Endothelial cell of umbilical vein (primary cell): ENCODE measurements around the gene ATXN1. TPM values are rescaled to one million over a fixed set of nuclear protein-coding genes. Genes with fewer than 3 reads are reported as not detected.

Experiments used
- BruUV-seq: library from RNA; stranded (reverse); fragments of 400-500 nt; replicated peaks from 2 replicates; lab custom pipeline; 2021; lab: Mats Ljungman, UMichigan
- CTCF ChIA-PET: fragments of 300-600, 350-600 bp; sonication (Branson Sonifier 250); formaldehyde crosslinking; loops from one replicate; lab custom pipeline; 2021; ENCODE audit warnings: antibody characterized with exemption, inconsistent platforms; lab: Charles Lee
- POLR2A ChIA-PET: fragments of 300-600, 350-600 bp; sonication (Branson Sonifier 250); formaldehyde crosslinking; loops from one replicate; lab custom pipeline; 2021; ENCODE audit warnings: antibody characterized with exemption, inconsistent platforms; lab: Charles Lee
- DNase-seq: peaks from one replicate; pipeline ENCODE4 v3.0.0-alpha.2; 2011; ENCODE audit warnings: low read depth, low spot score
- FAIRE-seq: peaks from 2 replicates; lab custom pipeline; 2011; peaks lifted over from hg19 to GRCh38; lab: Jason Lieb, UNC
- H2AFZ ChIP-seq: 2 replicates; pipeline ENCODE4 v1.6.0; 2012; ENCODE audit warnings: low read depth, low read length, control low read depth, inconsistent platforms
- H3K27ac ChIP-seq: 2 replicates; pipeline ENCODE4 v1.5.1; 2011; ENCODE audit warnings: low read depth, mild to moderate bottlenecking, control low read depth, low read length, moderate library complexity; ENCODE audit not compliant: insufficient read depth
- H3K27me3 ChIP-seq, 2 experiments: 2 replicates each; pipeline versions ENCODE4 v1.6.0 to v1.6.1; 2011; ENCODE audit warnings: low read length in 2 of 2, mixed read lengths in 1 of 2; ENCODE audit not compliant: control insufficient read depth in 2 of 2, insufficient read depth in 2 of 2
- H3K36me3 ChIP-seq, 2 experiments: 2 replicates in 1 of 2; 3 replicates in 1 of 2; pipeline ENCODE4 v1.5.1; 2011; ENCODE audit warnings: low read length in 2 of 2, mild to moderate bottlenecking in 1 of 2, moderate library complexity in 1 of 2; ENCODE audit not compliant: control insufficient read depth in 2 of 2, insufficient read depth in 2 of 2; ENCODE audit errors: extremely low read depth in 1 of 2
- H3K4me1 ChIP-seq: 3 replicates; pipeline ENCODE4 v1.5.1; 2011; ENCODE audit warnings: mild to moderate bottlenecking, low read length; ENCODE audit not compliant: control insufficient read depth, insufficient read depth; ENCODE audit errors: extremely low read depth
- H3K4me2 ChIP-seq: 2 replicates; pipeline ENCODE4 v1.6.1; 2011; ENCODE audit warnings: low read length, control low read depth, mixed read lengths; ENCODE audit not compliant: insufficient read depth
- H3K4me3 ChIP-seq, 3 experiments: fragments of 200-600 bp in 1 of 3; sonication (generic), shearing (Covaris generic) in 1 of 3; replicated peaks in 1 of 3; 2 replicates each; pipeline ENCODE4 v1.5.1; 2011 to 2016; ENCODE audit warnings: control low read depth in 3 of 3, low read length in 3 of 3, mild to moderate bottlenecking in 2 of 3, inconsistent platforms in 1 of 3, low read depth in 1 of 3, moderate library complexity in 1 of 3; ENCODE audit not compliant: insufficient read depth in 1 of 3
- H3K79me2 ChIP-seq: 2 replicates; pipeline ENCODE4 v1.6.0; 2012; ENCODE audit warnings: low read length, inconsistent platforms; ENCODE audit not compliant: control insufficient read depth, insufficient read depth
- H3K9ac ChIP-seq: replicated peaks from 2 replicates; pipeline ENCODE3; 2011; ENCODE audit warnings: low read length, control low read depth; ENCODE audit not compliant: insufficient read depth; ENCODE audit errors: extremely low read depth
- H3K9me1 ChIP-seq: replicated peaks from 3 replicates; pipeline ENCODE4 v1.6.0; 2011; ENCODE audit warnings: mild to moderate bottlenecking, low read length; ENCODE audit not compliant: control insufficient read depth, insufficient read depth; ENCODE audit errors: extremely low read depth
- H3K9me3 ChIP-seq: replicated peaks from 2 replicates; pipeline ENCODE4 v1.5.1; 2012; ENCODE audit warnings: low read length, inconsistent platforms; ENCODE audit not compliant: control insufficient read depth, insufficient read depth
- H4K20me1 ChIP-seq: replicated peaks from 2 replicates; pipeline ENCODE3; 2011; ENCODE audit warnings: mild to moderate bottlenecking, low read length; ENCODE audit not compliant: control insufficient read depth, insufficient read depth; ENCODE audit errors: extremely low read depth
- EZH2 ChIP-seq: IDR thresholded peaks from 2 replicates; pipeline ENCODE4 v1.6.1; 2012; ENCODE audit warnings: borderline replicate concordance, low read depth, mild to moderate bottlenecking, moderate library complexity, low read length, inconsistent platforms; ENCODE audit not compliant: severe bottlenecking
- FOS ChIP-seq: IDR thresholded peaks from 2 replicates; pipeline ENCODE4 v1.6.1; 2011; ENCODE audit warnings: mild to moderate bottlenecking, low read length, moderate library complexity, borderline replicate concordance; ENCODE audit not compliant: insufficient read depth
- GATA2 ChIP-seq: IDR thresholded peaks from 2 replicates; pipeline ENCODE4 v1.7.0; 2011; ENCODE audit warnings: low read depth, mild to moderate bottlenecking, moderate library complexity, mixed read lengths, low read length; ENCODE audit not compliant: insufficient read length, insufficient read depth
- JUN ChIP-seq: IDR thresholded peaks from 2 replicates; pipeline ENCODE4 v1.6.1; 2011; ENCODE audit warnings: borderline replicate concordance, low read depth; ENCODE audit not compliant: insufficient read length, insufficient read depth
- MYC ChIP-seq: IDR thresholded peaks from one replicate; pipeline ENCODE4 v1.6.1; 2011; ENCODE audit warnings: mild to moderate bottlenecking, low read depth, low read length
- POLR2A ChIP-seq: IDR thresholded peaks from 2 replicates; pipeline ENCODE4 v1.6.1; 2012; ENCODE audit warnings: low read depth, mild to moderate bottlenecking, control low read depth, low read length
- POLR2AphosphoS5 ChIP-seq: IDR thresholded peaks from 2 replicates; pipeline ENCODE4 v1.6.1; 2012; ENCODE audit warnings: low read depth, mild to moderate bottlenecking, control low read depth, low read length, moderate library complexity; ENCODE audit not compliant: insufficient read depth
- dilution Hi-C: fragments of 300-500 bp; cut with MboI; formaldehyde crosslinking; loops from one replicate; pipeline ENCODE4 v1.15.0; 2019; ENCODE audit warnings: low sequenced_read_pairs; ENCODE audit not compliant: extremely low pct_ligation_motif_present
- intact Hi-C: fragments of 100-400 bp; cut with micrococcal nuclease; formaldehyde crosslinking; loops from one replicate; pipeline ENCODE4 v1.10.0; 2022
- polyA plus RNA-seq, 4 experiments: library from polyadenylated mRNA; depleted of rRNA in 3 of 4; stranded (reverse) in 3 of 4; unstranded in 1 of 4; fragments of >200 nt; gene quantifications; 2 replicates each; pipeline versions ENCODE4 v1.2.1 to v1.2.3, GENCODE V29; 2011 to 2012; ENCODE audit warnings: missing spikeins in 1 of 4
- total RNA-seq: library from RNA; stranded (reverse); gene quantifications from 2 replicates; pipeline ENCODE4 v1.2.3, GENCODE V29; 2021
- TF ChIP-seq, protein P1 (sequence below): IDR thresholded peaks from 2 replicates; pipeline ENCODE4 v1.6.1; 2011; ENCODE audit not compliant: insufficient read depth, insufficient read length
- TF ChIP-seq, protein P2 (sequence below), 2 donors: IDR thresholded peaks; 1 replicate in 1 of 2; 2 replicates in 1 of 2; pipeline ENCODE4 v1.5.1; 2011; ENCODE audit warnings: low read length in 2 of 2, mild to moderate bottlenecking in 2 of 2, moderate library complexity in 2 of 2, control low read depth in 1 of 2, inconsistent platforms in 1 of 2, low read depth in 1 of 2; ENCODE audit not compliant: insufficient read depth in 1 of 2; ENCODE audit errors: extremely low read depth in 1 of 2

ATXN1 gene
- total and polyA plus RNA-seq, 2 donors (not counting 3 experiments of a cell fraction or from before 2014, with no cell fraction given) = 16.4 to 33.0 TPM

- TF ChIP-seq, protein P1, sequence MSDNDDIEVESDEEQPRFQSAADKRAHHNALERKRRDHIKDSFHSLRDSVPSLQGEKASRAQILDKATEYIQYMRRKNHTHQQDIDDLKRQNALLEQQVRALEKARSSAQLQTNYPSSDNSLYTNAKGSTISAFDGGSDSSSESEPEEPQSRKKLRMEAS = no peak
- no peak for TF ChIP-seq MYC
- no peak for TF ChIP-seq POLR2A
- TF ChIP-seq POLR2AphosphoS5 = no peak
- TF ChIP-seq GATA2 = no peak
- TF ChIP-seq JUN = no peak
- TF ChIP-seq, protein P2, sequence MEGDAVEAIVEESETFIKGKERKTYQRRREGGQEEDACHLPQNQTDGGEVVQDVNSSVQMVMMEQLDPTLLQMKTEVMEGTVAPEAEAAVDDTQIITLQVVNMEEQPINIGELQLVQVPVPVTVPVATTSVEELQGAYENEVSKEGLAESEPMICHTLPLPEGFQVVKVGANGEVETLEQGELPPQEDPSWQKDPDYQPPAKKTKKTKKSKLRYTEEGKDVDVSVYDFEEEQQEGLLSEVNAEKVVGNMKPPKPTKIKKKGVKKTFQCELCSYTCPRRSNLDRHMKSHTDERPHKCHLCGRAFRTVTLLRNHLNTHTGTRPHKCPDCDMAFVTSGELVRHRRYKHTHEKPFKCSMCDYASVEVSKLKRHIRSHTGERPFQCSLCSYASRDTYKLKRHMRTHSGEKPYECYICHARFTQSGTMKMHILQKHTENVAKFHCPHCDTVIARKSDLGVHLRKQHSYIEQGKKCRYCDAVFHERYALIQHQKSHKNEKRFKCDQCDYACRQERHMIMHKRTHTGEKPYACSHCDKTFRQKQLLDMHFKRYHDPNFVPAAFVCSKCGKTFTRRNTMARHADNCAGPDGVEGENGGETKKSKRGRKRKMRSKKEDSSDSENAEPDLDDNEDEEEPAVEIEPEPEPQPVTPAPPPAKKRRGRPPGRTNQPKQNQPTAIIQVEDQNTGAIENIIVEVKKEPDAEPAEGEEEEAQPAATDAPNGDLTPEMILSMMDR (IDR thresholded peaks at IDR 0.05; ENCODE audit: extremely low read depth in 1 of 2, insufficient read depth in 1 of 2, low read depth in 1 of 2, low read length in 2 of 2) = no peak
- TF ChIP-seq FOS = no peak
- no peak for TF ChIP-seq EZH2
- H3K9me3 ChIP-seq = no peaks in the 10 kb centered on the region
- no peak overlapping the region for H2AFZ ChIP-seq
- CTCF ChIA-PET = interaction anchor here (0.6 to 3.7 kb wide), 13 partner anchors 8 to 72 kb away, joined by 3 to 35 read pairs (median 4); partner anchors contain the start of gene GMPR
- intact Hi-C loops (no loop called here), dilution Hi-C loops (no loop called here)
- no peak for DNase-seq
- peak overlapping the region; percentile 73 for H3K27ac ChIP-seq
- H4K20me1 ChIP-seq = no peaks in the 10 kb centered on the region
- no peak for FAIRE-seq
- H3K4me1 ChIP-seq = peaks cover 9% of the 10 kb centered on the region
- H3K4me3 ChIP-seq = no peak overlapping the region
- no peaks in the 10 kb centered on the region for H3K27me3 ChIP-seq
- peaks cover 0 to 9% of the 10 kb centered on the region in 2 experiments for H3K36me3 ChIP-seq
- no peak overlapping the region for H3K4me2 ChIP-seq
- H3K79me2 ChIP-seq = no peaks in the 10 kb centered on the region
- no peaks in the 10 kb centered on the region for H3K9me1 ChIP-seq
- POLR2A ChIA-PET = no interaction called here
- BruUV-seq = no TSS peak
- no peak overlapping the region for H3K9ac ChIP-seq
Observed at GRCh38 chr6:16278048-16278724, 483.1 kb downstream of the ATXN1 start.
